GM23248 (cell line): Measurements from ENCODE around the gene OR4K1. TPM values are rescaled to one million over a fixed set of nuclear protein-coding genes. Genes with fewer than 3 reads are reported as not detected.

Experiments
- DNase-seq: peaks from one replicate; pipeline ENCODE4 v3.0.0-alpha.2; 2015
- H2AFZ ChIP-seq: fragments of 200-600 bp; sonication (generic); 2 replicates; pipeline ENCODE4 v1.6.1; 2016; ENCODE audit warnings: antibody characterized with exemption
- H3F3A ChIP-seq: fragments of 200-600 bp; sonication (generic); 2 replicates; pipeline ENCODE4 v1.6.1; 2016; ENCODE audit warnings: mild to moderate bottlenecking, antibody characterized with exemption, mixed run types; ENCODE audit not compliant: insufficient read depth
- H3K27ac ChIP-seq: fragments of 200-600 bp; sonication (generic); 2 replicates; pipeline ENCODE4 v1.5.1; 2016; ENCODE audit warnings: mild to moderate bottlenecking
- H3K27me3 ChIP-seq: fragments of 200-600 bp; sonication (generic); replicated peaks from 2 replicates; pipeline ENCODE4 v1.6.1; 2016; ENCODE audit warnings: mild to moderate bottlenecking; ENCODE audit not compliant: insufficient read depth
- H3K36me3 ChIP-seq: fragments of 200-600 bp; sonication (generic); 2 replicates; pipeline ENCODE4 v1.6.1; 2016; ENCODE audit warnings: low read depth, mild to moderate bottlenecking
- H3K4me1 ChIP-seq: fragments of 200-600 bp; sonication (generic); 2 replicates; pipeline ENCODE4 v1.6.1; 2016; ENCODE audit warnings: mild to moderate bottlenecking; ENCODE audit not compliant: insufficient read depth
- H3K4me2 ChIP-seq: fragments of 200-600 bp; sonication (generic); one replicate; pipeline ENCODE4 v1.6.1; 2016; ENCODE audit warnings: mild to moderate bottlenecking; ENCODE audit not compliant: unreplicated experiment
- H3K4me3 ChIP-seq: fragments of 200-600 bp; sonication (generic); 2 replicates; pipeline ENCODE4 v1.5.1; 2016; ENCODE audit warnings: mild to moderate bottlenecking
- H3K79me2 ChIP-seq: fragments of 200-600 bp; sonication (generic); 2 replicates; pipeline ENCODE4 v1.6.1; 2016; ENCODE audit warnings: mild to moderate bottlenecking; ENCODE audit not compliant: insufficient read depth
- H3K9ac ChIP-seq: fragments of 200-600 bp; sonication (generic); 2 replicates; pipeline ENCODE4 v1.6.1; 2016; ENCODE audit warnings: mild to moderate bottlenecking
- H3K9me2 ChIP-seq: fragments of 200-600 bp; sonication (generic); 2 replicates; pipeline ENCODE4 v1.6.1; 2016; ENCODE audit warnings: mixed run types, mild to moderate bottlenecking, moderate library complexity; ENCODE audit not compliant: insufficient read depth
- H3K9me3 ChIP-seq: fragments of 200-600 bp; sonication (generic); one replicate; pipeline ENCODE4 v1.6.1; 2017; ENCODE audit warnings: low read depth
- H4K20me1 ChIP-seq: fragments of 200-600 bp; sonication (generic); 2 replicates; pipeline ENCODE4 v1.6.0; 2016; ENCODE audit not compliant: insufficient read depth
- EZH2 ChIP-seq: fragments of 200-600 bp; sonication (generic); IDR thresholded peaks from 2 replicates; pipeline ENCODE4 v1.6.1; 2018; ENCODE audit warnings: antibody characterized with exemption, mild to moderate bottlenecking; ENCODE audit not compliant: insufficient read depth, poor library complexity, severe bottlenecking
- EZH2phosphoT487 ChIP-seq: fragments of 200-600 bp; sonication (generic); IDR thresholded peaks from 2 replicates; pipeline ENCODE4 v1.6.1; 2018; ENCODE audit warnings: antibody characterized with exemption, moderate library complexity, mild to moderate bottlenecking, low read depth; ENCODE audit not compliant: insufficient read depth
- WGBS, 2 experiments: methylation state at CpG; one replicate each; pipeline ENCODE4 v1.1.6; 2015 to 2017; ENCODE audit warnings: low lambda C conversion rate in 2 of 2, low coverage in 1 of 2; ENCODE audit errors: missing lambda C conversion rate in 2 of 2; 5-methylcytosine and 5-hydroxymethylcytosine counted together
- in situ Hi-C: fragments of 300-500 bp; cut with MboI; formaldehyde crosslinking; loops from 2 replicates; pipeline ENCODE4 v1.15.0; 2020
- polyA plus RNA-seq: library from polyadenylated mRNA; unstranded; fragments of >200 nt; fragmentation: Nextera tagmentation; extraction: Ambion mirVana; gene quantifications from 2 replicates; pipeline ENCODE4 v1.2.1, GENCODE V29; 2016
- total RNA-seq: library from RNA; depleted of rRNA; stranded (reverse); fragments of >200 nt; shearing (Covaris generic); gene quantifications from 2 replicates; pipeline ENCODE4 v1.2.3, GENCODE V29; 2014

The OR4K1 gene
- total and polyA plus RNA-seq, 2 experiments from 2014 or later = not detected

GRCh38 chr14:19906665-19907064 is 24.1 kb upstream of the OR4K1 start:
- Histone ChIP-seq H3K4me3 (no peak overlapping the region), H3K79me2 (no peaks in the 10 kb centered on the region), H3K4me2 (no peak overlapping the region), H3K27ac (no peak overlapping the region), H3F3A (no peaks in the 10 kb centered on the region), H3K36me3 (no peaks in the 10 kb centered on the region), H3K9ac (no peak overlapping the region), H3K9me3 (peaks cover 11% of the 10 kb centered on the region), H2AFZ (no peak overlapping the region), H3K9me2 (no peaks in the 10 kb centered on the region), H3K27me3 (no peaks in the 10 kb centered on the region), H3K4me1 (no peaks in the 10 kb centered on the region), H4K20me1 (no peaks in the 10 kb centered on the region)
- no peak for DNase-seq
- TF ChIP-seq EZH2 (no peak), EZH2phosphoT487 (no peak)
- in situ Hi-C loops = no loop called here

DNA sequence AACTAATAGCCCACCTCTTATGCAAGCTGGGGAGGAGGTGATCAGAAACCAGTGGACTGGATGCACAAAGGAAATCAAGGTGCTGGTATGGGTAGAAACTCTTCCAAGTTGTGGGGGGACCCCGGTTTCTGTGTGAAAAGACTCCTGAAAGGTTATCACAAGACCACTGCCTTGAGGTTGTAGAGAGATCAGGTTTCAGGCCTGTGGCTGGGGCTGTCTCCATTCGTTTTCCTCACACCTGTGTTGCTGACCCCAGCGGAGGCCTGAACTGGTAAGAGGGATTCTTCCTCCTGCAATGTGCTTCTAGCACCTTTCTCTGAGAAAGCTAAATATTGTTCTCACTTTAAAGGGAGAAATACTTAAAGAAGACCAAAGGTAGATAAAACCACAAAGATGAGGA is 19.6 kb upstream of the OR4K1 start:
- no peak for DNase-seq
- Histone ChIP-seq H2AFZ (no peak overlapping the region), H3F3A (no peaks in the 10 kb centered on the region), H3K9ac (no peak overlapping the region), H3K9me3 (no peaks in the 10 kb centered on the region), H4K20me1 (no peaks in the 10 kb centered on the region), H3K4me3 (no peak overlapping the region), H3K79me2 (no peaks in the 10 kb centered on the region), H3K4me1 (no peaks in the 10 kb centered on the region), H3K4me2 (no peak overlapping the region), H3K36me3 (no peaks in the 10 kb centered on the region), H3K9me2 (no peaks in the 10 kb centered on the region), H3K27ac (no peak overlapping the region), H3K27me3 (no peaks in the 10 kb centered on the region)
- TF ChIP-seq EZH2phosphoT487 (no peak), EZH2 (no peak)
- in situ Hi-C loops = no loop called here
- WGBS, 2 experiments = 2 to 8% methylated on average over 3 of the region's 3 CpGs

DNA sequence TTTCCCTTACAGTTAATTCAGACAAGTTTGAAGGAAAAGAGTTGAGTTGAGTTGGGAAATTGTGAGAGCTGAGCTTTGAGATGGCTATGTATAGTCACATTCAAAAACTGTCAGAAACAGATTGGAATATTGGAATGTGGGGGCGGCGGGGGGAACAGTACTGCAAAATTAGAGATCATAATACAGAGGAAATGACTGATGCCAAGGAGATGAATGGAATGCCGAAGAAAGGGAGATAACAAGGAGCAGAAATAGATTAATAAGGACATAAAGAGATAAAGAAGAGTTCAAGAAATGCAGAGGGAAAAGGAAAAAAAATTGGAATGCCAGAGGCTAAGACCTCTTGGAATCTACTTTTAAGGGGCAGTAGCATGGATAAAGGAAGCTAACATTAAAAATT is 13.5 kb upstream of the OR4K1 start:
- TF ChIP-seq EZH2 (no peak), EZH2phosphoT487 (no peak)
- no peaks in the 10 kb centered on the region for H3K79me2 ChIP-seq
- H3K4me3 ChIP-seq = no peak overlapping the region
- H3K9me2 ChIP-seq = no peaks in the 10 kb centered on the region
- no peak for DNase-seq
- no peaks in the 10 kb centered on the region for H3F3A ChIP-seq
- H3K9me3 ChIP-seq = no peaks in the 10 kb centered on the region
- in situ Hi-C loops = no loop called here
- no peak overlapping the region for H3K27ac ChIP-seq
- no peaks in the 10 kb centered on the region for H3K27me3 ChIP-seq
- no peaks in the 10 kb centered on the region for H4K20me1 ChIP-seq
- H3K36me3 ChIP-seq = no peaks in the 10 kb centered on the region
- H3K4me2 ChIP-seq = no peak overlapping the region
- H3K9ac ChIP-seq = no peak overlapping the region
- H2AFZ ChIP-seq = no peak overlapping the region
- WGBS, 2 experiments = 16 to 39% methylated on average over 3 of the region's 3 CpGs
- H3K4me1 ChIP-seq = no peaks in the 10 kb centered on the region

GRCh38 chr14:19917955-19918518 is 12.7 kb upstream of the OR4K1 start:
- no peak overlapping the region for H3K4me3 ChIP-seq
- H2AFZ ChIP-seq = no peak overlapping the region
- H3K4me2 ChIP-seq = no peak overlapping the region
- TF ChIP-seq EZH2phosphoT487 = no peak
- no peak for TF ChIP-seq EZH2
- H3K27ac ChIP-seq = no peak overlapping the region
- 19 to 24% methylated on average over 1 of the region's 1 CpG for WGBS, 2 experiments
- no peaks in the 10 kb centered on the region for H3K27me3 ChIP-seq
- in situ Hi-C loops = no loop called here
- H3K9me3 ChIP-seq = no peaks in the 10 kb centered on the region
- no peak for DNase-seq
- no peaks in the 10 kb centered on the region for H4K20me1 ChIP-seq
- no peak overlapping the region for H3K9ac ChIP-seq
- no peaks in the 10 kb centered on the region for H3K36me3 ChIP-seq
- H3F3A ChIP-seq = no peaks in the 10 kb centered on the region
- H3K79me2 ChIP-seq = no peaks in the 10 kb centered on the region
- H3K9me2 ChIP-seq = no peaks in the 10 kb centered on the region
- no peaks in the 10 kb centered on the region for H3K4me1 ChIP-seq

DNA sequence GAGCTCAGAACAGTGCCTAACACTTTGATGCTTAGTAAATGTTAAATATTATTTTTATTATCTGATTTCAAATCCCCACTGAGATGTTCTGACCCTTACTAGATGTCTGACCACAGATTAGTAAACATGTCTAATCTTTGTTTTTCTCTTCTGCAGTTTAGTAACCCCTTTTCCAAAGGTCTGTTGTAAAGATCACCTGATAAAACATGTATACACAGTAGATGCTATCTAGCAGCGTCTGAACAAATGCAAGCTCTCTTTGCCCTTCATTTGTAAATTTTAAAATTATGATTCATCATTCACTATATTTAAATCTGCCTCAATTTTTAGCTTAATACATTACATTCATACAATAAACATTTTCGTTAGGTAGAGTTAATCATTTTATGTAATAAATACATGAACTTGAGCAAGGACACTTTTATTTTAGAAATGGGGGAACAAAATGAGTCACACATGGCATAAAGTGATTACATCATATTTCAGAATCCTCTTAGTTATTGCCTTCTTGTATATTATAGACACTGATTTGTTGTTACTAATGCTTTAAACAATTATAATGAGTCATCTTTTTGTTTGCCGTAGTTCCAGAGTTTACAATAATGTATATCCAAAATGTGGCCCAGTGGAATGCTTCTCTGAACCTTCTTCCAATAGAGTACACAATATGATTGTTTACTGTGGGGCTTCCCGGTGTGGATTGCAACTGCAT is 12.0 kb upstream of the OR4K1 start:
- no peak for DNase-seq
- H3K9ac ChIP-seq = no peak overlapping the region
- H3K36me3 ChIP-seq = no peaks in the 10 kb centered on the region
- H3K27ac ChIP-seq = no peak overlapping the region
- TF ChIP-seq EZH2phosphoT487 (no peak), EZH2 (no peak)
- H3K4me3 ChIP-seq = no peak overlapping the region
- no peaks in the 10 kb centered on the region for H3K9me3 ChIP-seq
- no peaks in the 10 kb centered on the region for H3K9me2 ChIP-seq
- H4K20me1 ChIP-seq = no peaks in the 10 kb centered on the region
- no peaks in the 10 kb centered on the region for H3K79me2 ChIP-seq
- no peaks in the 10 kb centered on the region for H3K27me3 ChIP-seq
- H3K4me1 ChIP-seq = no peaks in the 10 kb centered on the region
- no peak overlapping the region for H3K4me2 ChIP-seq
- WGBS, 2 experiments = 12 to 16% methylated on average over 4 of the region's 4 CpGs
- no peak overlapping the region for H2AFZ ChIP-seq
- in situ Hi-C loops = no loop called here
- H3F3A ChIP-seq = no peaks in the 10 kb centered on the region
